HG02623 (cell line): ENCODE data around the gene UGDH.
"Not testable (repeated sequence)": the region's sequence is repeated elsewhere in the genome, so short reads cannot be mapped to it uniquely, and the experiment has no call there.

Experiments used
- ATAC-seq: cut with Tn5 transposase; IDR thresholded peaks from one replicate; pipeline ENCODE4 v1.9.1; 2021; ENCODE audit warnings: moderate library complexity; ENCODE audit not compliant: unreplicated experiment

Gene UGDH

DNA sequence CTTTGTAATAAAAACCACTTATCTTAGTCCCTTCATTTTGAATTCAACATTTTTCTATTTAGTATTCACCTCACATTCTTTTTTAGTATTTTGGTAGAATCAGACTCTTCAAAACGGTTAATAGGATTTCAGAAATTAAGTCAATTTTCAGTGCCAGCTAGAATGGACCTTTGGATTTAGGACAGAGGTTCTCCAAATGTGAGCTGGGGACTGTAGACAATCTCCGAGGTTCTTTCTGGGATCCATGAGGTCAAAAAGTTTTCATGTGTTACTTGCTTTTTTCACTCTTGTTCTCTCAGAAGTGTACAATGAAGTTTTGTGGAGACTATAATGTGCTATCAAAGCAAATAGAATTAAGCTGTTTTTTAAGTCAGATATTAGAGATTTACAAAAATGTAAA is 2.3 kb upstream of the UGDH start:
- ATAC-seq = no peak

DNA sequence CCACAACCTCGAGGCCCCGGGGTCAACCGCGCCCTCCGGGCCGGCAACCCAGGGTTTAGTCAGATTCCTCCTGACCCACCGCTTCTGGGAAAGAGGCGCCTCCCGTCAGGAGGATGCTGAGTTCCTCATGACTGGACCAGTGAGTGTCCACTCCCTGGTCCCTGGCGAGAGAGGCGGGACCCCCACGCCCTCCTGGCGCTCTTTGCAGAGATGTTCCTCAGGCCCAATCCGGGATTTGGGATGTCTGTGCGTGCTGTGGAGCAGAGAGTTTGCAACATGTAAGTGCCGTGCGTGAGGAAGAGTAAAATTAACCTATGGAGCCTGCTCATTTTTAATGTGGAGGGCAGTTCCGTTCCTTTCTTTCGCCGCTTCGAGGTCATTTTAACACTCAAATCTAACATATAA is 824 bp upstream of the UGDH start:
- no peak for ATAC-seq

DNA sequence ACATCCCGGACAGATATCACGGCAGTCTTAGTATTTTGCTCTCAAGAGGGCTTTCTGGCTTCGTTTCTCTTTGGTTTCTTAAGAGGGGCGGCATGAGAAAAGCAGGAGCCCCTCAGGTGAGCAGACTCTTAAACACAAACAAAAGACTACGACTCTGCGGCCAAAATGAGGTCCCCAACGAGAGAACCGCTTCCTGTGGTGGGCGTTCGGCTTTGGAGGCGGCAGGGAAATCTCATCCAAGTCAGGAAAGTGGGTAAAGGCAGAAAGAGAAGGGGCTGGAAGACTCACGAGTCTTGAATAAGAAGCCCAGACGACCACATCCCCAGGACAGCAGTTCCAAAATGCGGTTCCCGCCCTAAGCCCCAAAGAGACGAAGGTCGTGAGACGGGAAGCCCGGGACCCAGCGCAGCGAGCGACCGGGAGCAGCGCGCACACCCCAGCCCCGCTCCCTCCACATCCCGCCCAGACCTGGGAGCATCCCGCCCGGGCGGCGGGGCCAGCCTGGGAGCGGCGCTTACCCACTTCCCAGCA is 409 bp downstream of the UGDH start:
- ATAC-seq = peak; percentile 10

- ATAC-seq = no peak
Measured at GRCh38 chr4:39525822-39526690, 1.2 kb downstream of the UGDH start.

DNA sequence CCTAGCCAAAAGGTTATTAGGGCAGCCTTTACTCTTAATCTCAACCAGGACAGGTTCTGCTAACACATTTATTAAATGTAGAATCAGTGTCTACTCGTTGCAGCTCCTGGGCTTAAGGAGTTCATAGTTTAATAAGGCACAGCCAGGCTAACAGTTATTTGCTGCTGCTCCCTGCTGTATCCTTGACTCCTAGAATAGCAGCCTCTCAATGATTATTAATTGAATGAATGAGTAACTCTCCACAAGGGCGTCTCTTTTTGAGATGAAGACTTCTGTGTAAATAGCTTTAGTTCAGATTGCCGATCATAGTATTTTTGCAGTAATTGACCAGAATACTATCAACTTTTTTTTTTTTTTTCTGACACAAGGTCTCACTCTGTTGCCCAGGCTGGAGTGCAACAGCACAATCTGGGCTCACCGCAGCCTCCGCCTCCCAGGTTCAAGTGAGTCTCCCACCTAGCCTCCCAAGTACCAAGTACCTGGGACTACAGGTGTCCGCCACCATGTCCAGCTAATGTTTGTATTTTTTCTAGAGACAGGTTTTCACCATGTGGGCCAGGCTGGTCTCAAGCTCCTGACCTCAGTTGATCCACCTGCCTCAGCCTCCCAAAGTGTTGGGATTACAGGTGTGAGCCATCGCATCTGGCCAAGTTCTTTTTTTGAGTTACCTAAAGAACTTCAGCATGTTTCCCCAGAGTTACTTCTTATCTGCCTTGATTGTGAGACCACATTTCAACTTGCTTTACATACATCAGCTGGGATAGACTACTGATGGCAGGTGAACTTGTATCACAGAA is 2.9 kb downstream of the UGDH start:
- ATAC-seq = no peak

DNA sequence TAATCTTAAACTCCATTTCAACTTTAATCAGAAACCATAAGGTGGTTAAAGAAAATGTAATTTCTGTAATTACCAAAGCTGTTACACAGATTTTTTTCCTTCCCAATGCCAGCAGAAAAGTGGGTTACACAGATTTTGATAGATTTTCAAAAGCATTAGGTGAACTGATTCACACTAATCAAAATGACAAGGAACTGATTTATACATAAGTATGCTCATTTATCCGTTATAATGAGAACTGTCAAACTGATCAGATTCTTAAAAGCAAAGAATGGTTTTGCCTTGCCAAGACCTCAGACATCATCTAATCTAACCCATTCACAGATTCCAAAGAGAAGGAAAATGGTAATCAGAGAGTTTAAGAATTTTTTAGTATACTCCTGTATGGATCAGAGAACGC is 5.2 kb downstream of the UGDH start:
- ATAC-seq = no peak

- ATAC-seq = no peak
Measured at GRCh38 chr4:39521253-39521919, 5.9 kb downstream of the UGDH start.

DNA sequence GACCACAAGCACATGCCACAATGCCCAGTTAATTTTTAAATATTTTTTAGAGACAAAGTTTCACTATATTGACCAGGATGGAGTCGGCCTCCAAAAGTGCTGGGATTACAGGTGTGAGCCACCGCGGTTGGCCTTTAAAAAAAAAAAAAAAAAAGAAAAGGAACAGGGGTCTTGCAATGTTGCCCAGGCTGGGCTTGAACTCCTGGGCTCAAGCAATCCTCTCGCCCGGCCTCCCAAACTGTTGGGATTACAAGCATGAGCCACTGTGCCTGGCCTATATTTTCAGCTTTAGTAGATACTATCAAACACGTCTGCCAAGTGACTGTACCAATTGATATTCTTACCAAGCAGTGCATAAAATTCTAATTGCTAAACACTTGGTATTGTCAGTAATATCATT is 8.8 kb downstream of the UGDH start:
- ATAC-seq = no peak

GRCh38 chr4:39516407-39516966 is 10.8 kb downstream of the UGDH start:
- no peak for ATAC-seq

DNA sequence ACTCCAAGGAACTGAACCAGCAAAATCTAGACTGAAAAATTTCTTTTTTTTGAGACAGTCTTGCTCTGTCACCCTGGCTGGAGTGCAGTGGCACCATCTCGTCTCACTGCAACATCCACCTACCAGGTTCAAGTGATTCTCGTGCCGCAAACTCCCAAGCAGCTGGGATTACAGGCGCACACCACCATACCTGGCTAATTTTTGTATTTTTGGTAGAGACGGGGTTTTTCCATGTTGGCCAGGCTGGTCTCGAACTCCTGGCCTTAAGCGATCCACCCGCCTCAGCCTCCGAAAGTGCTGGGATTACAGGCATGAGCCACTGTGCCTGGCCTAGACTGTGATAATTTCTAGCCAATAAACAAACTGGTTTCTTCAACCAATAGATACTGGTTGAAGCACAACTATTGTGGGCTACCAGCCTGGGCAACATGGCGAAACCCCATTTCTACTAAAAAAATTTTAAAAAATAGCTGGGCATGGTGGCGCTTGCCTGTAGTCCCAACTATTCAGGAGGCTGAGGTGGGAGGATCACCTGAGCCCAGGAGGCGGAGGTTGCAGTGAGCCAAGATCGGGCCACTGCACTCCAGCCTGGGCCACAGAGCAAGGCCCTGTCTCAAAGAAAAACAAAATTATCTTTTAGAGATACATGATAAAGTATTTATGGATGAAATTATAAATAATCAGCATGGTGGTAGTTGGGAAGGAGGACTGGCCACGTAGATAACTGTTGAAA is 11.4 kb downstream of the UGDH start:
- not testable (repeated sequence) for ATAC-seq

DNA sequence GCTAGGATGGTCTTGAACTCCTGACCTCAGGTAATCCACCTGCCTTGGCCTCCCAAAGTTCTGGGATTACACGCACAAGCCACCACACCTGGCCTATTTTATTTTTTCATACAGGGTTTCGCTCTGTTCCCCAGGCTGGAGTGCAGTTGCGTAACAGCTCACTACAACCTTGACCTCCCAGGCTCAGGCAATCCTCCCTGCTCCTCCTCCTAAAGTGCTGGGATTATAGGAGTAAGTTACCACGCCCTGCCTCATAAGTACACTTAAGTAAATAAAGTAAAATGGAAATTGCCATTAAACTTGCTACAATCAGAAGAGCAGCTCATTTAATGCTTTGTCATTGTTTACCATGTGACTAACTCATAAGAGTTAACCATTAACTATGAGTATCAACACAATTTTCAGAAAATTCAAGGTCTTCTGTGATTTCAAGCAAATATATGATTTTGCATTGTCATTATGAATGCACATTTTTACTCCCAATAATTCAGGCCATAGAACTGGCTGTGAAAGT is 12.3 kb downstream of the UGDH start:
- ATAC-seq = no peak

GRCh38 chr4:39514266-39514665 is 13.0 kb downstream of the UGDH start:
- ATAC-seq = not testable (repeated sequence)

DNA sequence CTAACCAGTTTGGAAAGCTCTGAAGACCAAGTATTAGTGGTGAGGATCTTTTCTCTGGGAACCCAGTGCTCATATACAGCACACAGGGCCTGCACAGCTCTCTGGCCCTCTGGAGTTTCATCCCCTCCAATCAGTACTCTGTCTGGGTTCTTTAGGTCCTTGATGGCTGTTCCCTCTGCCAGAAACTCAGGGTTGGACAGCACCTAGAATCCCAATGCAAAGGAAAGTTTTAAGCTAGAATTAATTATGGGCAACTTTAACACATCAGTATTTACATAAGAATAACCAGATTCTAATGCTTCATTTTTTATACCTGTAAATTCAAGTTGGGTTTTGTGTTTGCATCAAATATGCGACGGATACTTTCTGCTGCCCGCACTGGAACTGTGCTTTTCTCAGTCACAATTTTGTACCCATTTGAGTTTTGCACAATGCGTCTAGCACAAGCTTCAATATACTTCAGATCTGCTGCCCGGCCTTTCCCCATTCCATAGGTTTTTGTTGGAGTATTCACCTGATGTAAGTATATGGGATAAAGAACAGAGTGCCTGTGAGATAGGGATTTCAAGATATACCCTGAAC is 16.8 kb downstream of the UGDH start:
- ATAC-seq = no peak

DNA sequence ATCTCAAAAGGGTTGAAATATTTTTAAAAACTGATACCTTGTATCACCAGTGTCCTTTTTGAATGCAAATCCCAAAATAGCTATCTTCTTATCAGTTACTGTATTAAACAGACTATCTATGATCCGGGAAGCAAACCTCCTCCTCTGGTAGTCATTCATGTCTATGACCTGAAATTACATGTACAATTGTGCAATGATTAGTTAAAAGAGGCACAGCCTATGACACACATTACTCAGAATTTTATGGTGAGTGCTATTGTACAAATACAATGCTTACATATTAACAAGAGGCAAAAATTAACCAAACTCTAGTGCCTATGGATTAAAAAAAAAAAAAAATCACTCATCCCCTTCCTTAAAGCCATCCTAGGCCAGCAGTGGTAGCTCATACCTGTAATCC is 21.7 kb downstream of the UGDH start:
- no peak for ATAC-seq

DNA sequence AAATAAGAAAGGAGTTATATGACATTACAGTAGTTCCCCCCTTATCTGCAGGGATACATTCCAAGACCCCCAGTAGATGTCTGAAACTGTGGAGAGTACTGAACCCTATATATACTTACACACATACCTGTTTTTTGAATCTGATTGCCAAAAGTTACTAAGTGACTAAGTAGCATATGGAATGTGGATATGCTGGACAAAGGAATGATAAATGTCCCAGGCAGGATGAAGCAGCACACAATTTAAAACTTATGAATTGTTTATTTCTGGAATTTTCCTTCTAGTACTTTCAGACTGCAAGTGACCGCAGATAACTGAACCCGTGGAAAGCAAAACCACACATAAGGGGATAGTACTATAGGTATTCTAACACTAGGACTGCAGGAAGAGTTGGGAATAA is 22.7 kb downstream of the UGDH start:
- ATAC-seq = no peak

- ATAC-seq = not testable (repeated sequence)
Measured at GRCh38 chr4:39502664-39503035, 24.6 kb downstream of the UGDH start.

DNA sequence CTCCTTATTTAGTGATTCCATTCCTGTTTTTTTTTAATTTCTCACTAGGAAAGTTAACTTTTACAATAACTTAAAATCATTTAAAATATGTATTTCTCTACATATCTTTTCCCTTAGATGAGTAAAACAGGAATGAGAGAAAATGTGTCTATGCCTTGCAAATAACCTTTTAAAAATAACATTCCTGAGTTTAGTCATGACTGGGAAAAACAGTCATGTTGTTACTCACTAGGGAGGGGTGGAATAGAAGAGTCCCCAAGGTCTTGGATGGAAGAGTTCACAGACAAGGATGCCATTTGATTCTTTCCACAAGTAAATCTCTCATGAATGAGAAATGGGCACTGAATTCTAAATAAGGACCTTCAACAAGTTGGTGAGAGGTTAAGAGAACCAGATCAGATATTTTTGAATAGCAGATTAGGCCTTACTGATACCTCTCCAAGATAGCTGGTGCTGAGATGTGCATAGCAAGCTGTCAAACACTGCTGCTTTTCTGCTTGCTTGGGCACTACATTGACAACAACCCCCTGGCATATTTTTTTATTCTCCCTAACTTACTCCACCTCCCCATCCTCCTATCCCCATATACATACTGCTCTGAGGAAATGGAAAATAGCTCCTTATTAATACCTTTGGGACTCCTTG is 25.1 kb downstream of the UGDH start:
- ATAC-seq = no peak

GRCh38 chr4:39498727-39499020 is 28.6 kb downstream of the UGDH start:
- no peak for ATAC-seq

GRCh38 chr4:39497909-39498726 is 29.1 kb downstream of the UGDH start:
- no peak for ATAC-seq
